ENCODE results near the gene HOXB7. TPM values are rescaled to one million over a fixed set of nuclear protein-coding genes. Genes with fewer than 3 reads are reported as not detected.

Gene HOXB7
- total RNA-seq, 1 experiment from 2014 or later = 28.2 TPM

GRCh38 chr17:48584223-48584741 lies 26.5 kb downstream of the HOXB7 start:
- Histone ChIP-seq H3K4me1 (replicated peaks; ENCODE audit: insufficient read depth) (peaks cover 12% of the 10 kb centered on the region), H3K4me3 (peak overlapping the region; percentile 67; the same call in 1 of the 2 replicates), H3K79me2 (ENCODE audit: low read depth) (0 out of 2 replicates have a peak, but pooled peaks cover 5% of the 10 kb centered on the region)

GRCh38 chr17:48583708-48584222 lies 27.1 kb downstream of the HOXB7 start:
- intact Hi-C loops (cut with micrococcal nuclease; ENCODE audit: unreplicated experiment) = no loop called here
- no peaks in the 10 kb centered on the region for H3K9me2 ChIP-seq (ENCODE audit: insufficient read depth)
- peaks cover 12% of the 10 kb centered on the region for H3K4me1 ChIP-seq (replicated peaks; ENCODE audit: insufficient read depth)
- TF ChIP-seq CTCF (conservative IDR thresholded peaks at IDR 0.05) = no peak
- no peak for TF ChIP-seq EZH2 (IDR thresholded peaks at IDR 0.05; ENCODE audit: low read depth)
- no peaks in the 10 kb centered on the region for H4K20me1 ChIP-seq (ENCODE audit: insufficient read depth)
- no peaks in the 10 kb centered on the region for H3K36me3 ChIP-seq (ENCODE audit: low read depth)
- H3K79me2 ChIP-seq (ENCODE audit: low read depth) = 0 out of 2 replicates have a peak, but pooled peaks cover 5% of the 10 kb centered on the region
- H3K9me3 ChIP-seq (ENCODE audit: insufficient read depth, low read depth) = no peaks in the 10 kb centered on the region
- H3F3A ChIP-seq (ENCODE audit: insufficient read depth, low read depth) = peaks cover 9% of the 10 kb centered on the region; the same call in 1 of the 2 replicates
- H3K4me2 ChIP-seq = no peak overlapping the region
- no peak overlapping the region for H3K4me3 ChIP-seq
- H3K27ac ChIP-seq = no peak overlapping the region
- ChIA-PET POLR2A (ENCODE audit: unreplicated experiment) (interaction anchor here (0.5 kb wide), 1 partner anchor 75 kb away, joined by 9 read pairs; no protein-coding TSS in a partner anchor), CTCF (no interaction called here)
- no peaks in the 10 kb centered on the region for H3K27me3 ChIP-seq (ENCODE audit: insufficient read depth, low read depth)
- no peak for DNase-seq
- no TSS peak for BruUV-seq (replicated peaks)
- H2AFZ ChIP-seq = no peak overlapping the region

More at GRCh38 chr17:48584223-48584741, 26.5 kb downstream of the HOXB7 start:
- Histone ChIP-seq H3K9me3 (ENCODE audit: insufficient read depth, low read depth) (no peaks in the 10 kb centered on the region), H3K27ac (no peak overlapping the region), H3K36me3 (ENCODE audit: low read depth) (no peaks in the 10 kb centered on the region), H2AFZ (no peak overlapping the region), H4K20me1 (ENCODE audit: insufficient read depth) (no peaks in the 10 kb centered on the region), H3F3A (ENCODE audit: insufficient read depth, low read depth) (peaks cover 9% of the 10 kb centered on the region; the same call in 1 of the 2 replicates), H3K9me2 (ENCODE audit: insufficient read depth) (no peaks in the 10 kb centered on the region), H3K27me3 (ENCODE audit: insufficient read depth, low read depth) (no peaks in the 10 kb centered on the region), H3K4me2 (peak overlapping the region; percentile 98)
- BruUV-seq (replicated peaks) = no TSS peak
- TF ChIP-seq EZH2 (IDR thresholded peaks at IDR 0.05; ENCODE audit: low read depth) (no peak), CTCF (conservative IDR thresholded peaks at IDR 0.05) (no peak)
- DNase-seq = no peak
- intact Hi-C loops (cut with micrococcal nuclease; ENCODE audit: unreplicated experiment) = no loop called here
- ChIA-PET POLR2A (ENCODE audit: unreplicated experiment) (interaction anchor here (0.5 kb wide), 1 partner anchor 75 kb away, joined by 9 read pairs; no protein-coding TSS in a partner anchor), CTCF (no interaction called here)

- Histone ChIP-seq H4K20me1 (ENCODE audit: insufficient read depth) (no peaks in the 10 kb centered on the region), H3K27me3 (ENCODE audit: insufficient read depth, low read depth) (no peaks in the 10 kb centered on the region), H3K4me1 (replicated peaks; ENCODE audit: insufficient read depth) (peaks cover 11% of the 10 kb centered on the region), H3K9me2 (ENCODE audit: insufficient read depth) (no peaks in the 10 kb centered on the region), H3K36me3 (ENCODE audit: low read depth) (no peaks in the 10 kb centered on the region), H3K9me3 (ENCODE audit: insufficient read depth, low read depth) (no peaks in the 10 kb centered on the region), H2AFZ (no peak overlapping the region), H3K4me3 (no peak overlapping the region), H3K27ac (no peak overlapping the region), H3K79me2 (ENCODE audit: low read depth) (0 out of 2 replicates have a peak, but pooled peaks cover 5% of the 10 kb centered on the region), H3K4me2 (no peak overlapping the region), H3F3A (ENCODE audit: insufficient read depth, low read depth) (peaks cover 4% of the 10 kb centered on the region; the same call in 1 of the 2 replicates)
- DNase-seq = no peak
- TF ChIP-seq CTCF (conservative IDR thresholded peaks at IDR 0.05) = no peak
- no peak for TF ChIP-seq EZH2 (IDR thresholded peaks at IDR 0.05; ENCODE audit: low read depth)
- BruUV-seq (replicated peaks) = no TSS peak
- intact Hi-C loops (cut with micrococcal nuclease; ENCODE audit: unreplicated experiment) = no loop called here
- POLR2A ChIA-PET (ENCODE audit: unreplicated experiment) = interaction anchor here (0.6 to 0.7 kb wide), 2 partner anchors 58 to 556 kb away, joined by 3 to 8 read pairs; no protein-coding TSS in a partner anchor
- CTCF ChIA-PET = no interaction called here
These were observed 28.1 kb downstream of the HOXB7 start for GRCh38 chr17:48582750-48583069.
